Mononuclear cell (primary cell): Measurements from ENCODE around the gene SYP. TPM values are rescaled to one million over a fixed set of nuclear protein-coding genes. Genes with fewer than 3 reads are reported as not detected.
A peak's percentile ranks its signal among the peaks of the same experiment; 100 is the strongest.

Source experiments
- H3K27me3 ChIP-seq: 2 replicates; pipeline ENCODE4 v1.6.0; 2011; ENCODE audit warnings: low read length, control low read depth; ENCODE audit not compliant: insufficient read depth
- H3K4me1 ChIP-seq: 2 replicates; pipeline ENCODE4 v1.5.1; 2011; ENCODE audit warnings: mild to moderate bottlenecking, low read length, control low read depth; ENCODE audit not compliant: insufficient read depth
- H3K4me3 ChIP-seq: 2 replicates; pipeline ENCODE4 v1.5.1; 2011; ENCODE audit warnings: mild to moderate bottlenecking, low read length, moderate library complexity
- H3K9me3 ChIP-seq: 2 replicates; pipeline ENCODE4 v1.5.1; 2011; ENCODE audit warnings: low read depth, mild to moderate bottlenecking, control low read depth, low read length
- total RNA-seq: library from RNA; depleted of rRNA; stranded (reverse); fragments of >200 nt; gene quantifications from one replicate; pipeline ENCODE4 v1.2.3, GENCODE V29; 2012

SYP gene
- total RNA-seq, 1 donor, result 0.42 TPM

- no peaks in the 10 kb centered on the region for H3K27me3 ChIP-seq
- H3K9me3 ChIP-seq, result no peaks in the 10 kb centered on the region
- no peaks in the 10 kb centered on the region for H3K4me1 ChIP-seq
- H3K4me3 ChIP-seq, result no peak overlapping the region
Observed at GRCh38 chrX:49208399-49208798, 8.4 kb upstream of the SYP start.

- H3K9me3 ChIP-seq, result no peaks in the 10 kb centered on the region
- H3K4me3 ChIP-seq, result no peak overlapping the region
- no peaks in the 10 kb centered on the region for H3K4me1 ChIP-seq
- no peaks in the 10 kb centered on the region for H3K27me3 ChIP-seq
Observed at GRCh38 chrX:49206543-49206942, 6.5 kb upstream of the SYP start.

- no peaks in the 10 kb centered on the region for H3K9me3 ChIP-seq
- H3K4me1 ChIP-seq, result peaks cover 3% of the 10 kb centered on the region
- H3K4me3 ChIP-seq, result no peak overlapping the region
- no peaks in the 10 kb centered on the region for H3K27me3 ChIP-seq
Observed at GRCh38 chrX:49205443-49205842, 5.5 kb upstream of the SYP start.

DNA sequence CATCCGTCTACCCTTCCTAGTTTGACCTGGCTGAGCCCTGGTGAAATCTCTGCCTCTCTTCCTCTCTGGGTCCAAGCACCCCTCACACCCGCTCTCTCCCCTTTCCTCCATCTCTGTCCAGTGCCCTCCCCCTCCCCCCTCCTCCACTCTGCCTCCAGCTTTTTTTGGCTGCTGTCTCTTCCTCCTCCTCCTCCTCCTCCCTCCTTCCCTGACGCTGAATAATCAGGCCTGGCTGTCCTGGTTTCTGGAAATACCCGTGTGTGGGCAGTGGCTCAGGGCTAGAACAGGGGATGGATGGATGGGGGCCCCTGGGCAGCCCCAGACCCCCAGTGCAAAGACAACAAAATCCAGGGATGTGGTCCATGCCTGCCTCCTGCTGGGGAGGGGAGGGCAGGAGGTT is 4.7 kb upstream of the SYP start:
- Histone ChIP-seq H3K4me1 (peaks cover 6% of the 10 kb centered on the region), H3K27me3 (no peaks in the 10 kb centered on the region), H3K4me3 (no peak overlapping the region), H3K9me3 (no peaks in the 10 kb centered on the region)

GRCh38 chrX:49204017-49204416 is 4.0 kb upstream of the SYP start:
- Histone ChIP-seq H3K4me3 (no peak overlapping the region), H3K9me3 (no peaks in the 10 kb centered on the region), H3K27me3 (no peaks in the 10 kb centered on the region), H3K4me1 (peaks cover 6% of the 10 kb centered on the region)

- no peak overlapping the region for H3K4me3 ChIP-seq
- no peaks in the 10 kb centered on the region for H3K9me3 ChIP-seq
- no peaks in the 10 kb centered on the region for H3K27me3 ChIP-seq
- peaks cover 6% of the 10 kb centered on the region for H3K4me1 ChIP-seq
Observed at GRCh38 chrX:49203536-49203935, 3.5 kb upstream of the SYP start.

DNA sequence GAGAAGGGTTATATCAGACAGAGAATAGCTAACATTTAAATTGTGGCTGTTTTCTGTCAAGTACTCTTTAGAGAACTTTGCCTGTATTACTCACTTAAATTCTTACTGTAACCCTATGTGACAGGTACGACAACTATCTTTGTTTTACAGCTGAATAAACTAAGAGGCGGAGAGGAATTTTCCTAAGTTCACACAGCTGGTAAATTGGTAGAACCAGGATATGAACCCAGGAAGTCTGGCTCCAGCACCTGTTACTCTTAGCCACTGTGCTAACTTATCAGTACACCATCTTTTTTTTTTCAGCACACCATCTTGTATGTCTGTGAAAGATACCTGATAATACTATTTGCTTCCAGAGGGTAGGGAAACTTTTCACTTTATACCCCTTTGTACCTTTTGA is 2.0 kb upstream of the SYP start:
- no peaks in the 10 kb centered on the region for H3K27me3 ChIP-seq
- peaks cover 6% of the 10 kb centered on the region for H3K4me1 ChIP-seq
- no peaks in the 10 kb centered on the region for H3K9me3 ChIP-seq
- H3K4me3 ChIP-seq, result no peak overlapping the region

GRCh38 chrX:49199315-49199595 is 738 bp downstream of the SYP start:
- H3K27me3 ChIP-seq, result no peaks in the 10 kb centered on the region
- H3K9me3 ChIP-seq, result no peaks in the 10 kb centered on the region
- no peak overlapping the region for H3K4me3 ChIP-seq
- H3K4me1 ChIP-seq, result peaks cover 6% of the 10 kb centered on the region

- Histone ChIP-seq H3K9me3 (no peaks in the 10 kb centered on the region), H3K4me1 (peaks cover 6% of the 10 kb centered on the region), H3K27me3 (no peaks in the 10 kb centered on the region)
Observed at GRCh38 chrX:49198540-49199314, 1.3 kb downstream of the SYP start.

DNA sequence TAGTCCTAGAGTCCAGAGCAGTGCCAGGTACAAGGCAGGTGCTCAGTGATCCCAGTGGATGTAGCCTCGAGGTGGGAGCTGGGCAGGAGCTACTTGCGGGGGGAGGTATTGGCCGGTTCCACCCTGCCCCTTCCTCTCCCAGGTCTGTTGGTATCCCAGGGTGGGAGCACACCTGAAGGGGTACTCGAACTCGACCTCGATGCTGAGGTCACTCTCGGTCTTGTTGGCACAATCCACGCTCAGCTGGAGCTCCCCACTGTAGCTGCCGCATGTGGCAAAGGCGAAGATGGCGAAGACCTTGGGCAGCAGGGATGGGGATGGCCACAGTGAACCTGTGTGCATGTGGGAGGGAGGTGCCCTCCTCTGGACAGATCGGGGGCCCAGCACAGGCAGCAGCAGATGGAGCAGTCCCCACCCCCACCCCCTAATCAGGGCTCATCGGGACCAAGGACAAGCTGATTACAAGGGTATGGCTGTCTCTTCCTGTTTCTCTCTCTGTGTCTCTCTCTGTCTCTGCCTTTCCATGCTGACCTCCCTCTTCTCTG is 2.4 kb downstream of the SYP start:
- H3K9me3 ChIP-seq, result no peaks in the 10 kb centered on the region
- H3K27me3 ChIP-seq, result no peaks in the 10 kb centered on the region
- no peak overlapping the region for H3K4me3 ChIP-seq
- H3K4me1 ChIP-seq, result peaks cover 6% of the 10 kb centered on the region

More at GRCh38 chrX:49198540-49199314, 1.3 kb downstream of the SYP start:
- no peak overlapping the region for H3K4me3 ChIP-seq

DNA sequence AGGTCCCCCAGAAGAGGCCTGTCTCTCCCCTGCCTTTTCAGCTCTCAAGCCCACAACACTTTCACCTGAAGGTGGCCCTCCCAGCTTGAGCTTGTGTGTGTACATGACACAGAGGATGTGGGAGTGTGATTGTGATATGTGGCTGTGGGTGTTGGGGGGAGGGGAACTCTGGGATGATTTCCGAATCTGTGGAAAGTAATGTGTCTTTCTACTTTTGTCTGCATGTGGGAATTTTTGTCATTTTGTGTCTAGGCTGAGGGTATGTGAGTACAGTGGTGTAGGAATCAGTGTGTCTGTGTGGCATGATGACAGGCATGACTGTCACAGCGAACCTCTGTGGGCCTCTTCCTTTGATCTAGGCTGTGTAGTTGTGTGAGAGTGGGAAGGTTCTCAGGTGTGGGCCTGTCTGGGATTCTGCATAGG is 6.4 kb downstream of the SYP start:
- Histone ChIP-seq H3K27me3 (no peaks in the 10 kb centered on the region), H3K4me1 (no peaks in the 10 kb centered on the region), H3K9me3 (no peaks in the 10 kb centered on the region)

DNA sequence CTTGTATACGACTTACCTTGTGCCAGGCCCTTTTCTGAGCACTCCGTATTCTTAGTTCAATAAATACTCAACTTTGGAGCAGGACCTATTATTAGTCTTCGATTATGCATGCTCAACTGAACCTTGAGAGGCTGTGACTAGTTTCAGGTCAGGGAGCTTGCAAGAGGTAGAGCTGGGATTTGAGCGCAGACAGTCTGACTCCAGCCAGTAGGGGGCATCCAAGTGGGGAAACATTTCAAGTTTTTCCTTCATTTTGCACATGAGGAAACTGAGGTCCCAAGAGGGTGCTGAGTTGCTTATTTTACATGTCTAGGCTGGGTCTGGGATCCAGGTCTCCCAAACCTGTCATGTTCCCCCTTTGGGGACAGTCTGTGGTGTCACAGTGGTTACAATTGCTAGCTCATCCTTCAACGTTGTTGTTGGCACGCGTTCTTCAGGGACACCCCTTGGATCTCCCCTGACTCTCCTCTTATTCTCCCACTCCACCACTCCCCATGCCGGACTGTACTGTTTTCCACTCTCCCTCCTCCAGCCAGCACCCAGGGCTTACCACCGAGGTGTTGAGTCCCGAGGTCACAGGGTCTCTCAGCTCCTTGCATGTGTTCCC is 7.2 kb downstream of the SYP start:
- Histone ChIP-seq H3K4me1 (no peaks in the 10 kb centered on the region), H3K4me3 (no peak overlapping the region), H3K9me3 (no peaks in the 10 kb centered on the region), H3K27me3 (no peaks in the 10 kb centered on the region)

More for the DNA sequence above, 6.4 kb downstream of the SYP start:
- H3K4me3 ChIP-seq, result no peak overlapping the region

GRCh38 chrX:49191574-49192011 is 8.4 kb downstream of the SYP start:
- H3K4me3 ChIP-seq, result peak overlapping the region; percentile 63
- H3K27me3 ChIP-seq, result no peaks in the 10 kb centered on the region
- H3K9me3 ChIP-seq, result no peaks in the 10 kb centered on the region
- H3K4me1 ChIP-seq, result peaks cover under 1% of the 10 kb centered on the region

DNA sequence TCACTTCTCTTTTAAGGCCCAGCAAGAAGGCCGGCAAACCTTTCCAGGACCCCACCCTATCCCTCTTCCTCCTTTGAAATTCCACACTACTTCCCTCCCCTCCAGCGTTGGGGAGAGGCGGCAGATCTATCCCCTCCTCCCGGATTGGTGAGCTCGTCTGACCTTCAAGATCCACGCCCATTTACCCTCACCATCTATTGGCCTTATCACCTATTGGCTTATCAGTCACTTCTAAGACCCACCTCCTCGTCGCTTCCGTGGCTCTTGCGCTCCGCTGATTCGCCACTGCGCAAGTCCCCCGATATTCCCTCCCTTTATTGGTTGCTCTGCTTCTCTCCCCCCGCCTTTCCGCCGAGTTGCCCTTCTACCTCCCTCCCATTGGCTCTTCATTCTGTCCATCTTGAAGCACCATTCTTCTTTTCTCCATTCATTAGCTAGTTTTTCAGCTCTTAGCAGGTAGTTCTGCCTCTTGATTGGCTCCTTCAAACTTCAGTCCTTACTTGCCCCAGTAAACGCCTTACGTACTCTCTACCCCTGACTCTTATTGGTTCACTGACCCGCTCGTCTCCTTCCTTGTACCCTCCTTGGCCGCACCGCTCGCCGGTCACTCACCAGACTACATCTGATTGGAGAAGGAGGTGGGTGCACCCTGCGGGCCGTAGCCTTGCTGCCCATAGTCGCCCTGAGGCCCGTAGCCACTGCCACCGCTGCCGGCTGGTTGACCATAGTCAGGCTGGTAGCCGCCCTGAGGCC is 9.0 kb downstream of the SYP start:
- no peaks in the 10 kb centered on the region for H3K9me3 ChIP-seq
- peak overlapping the region; percentile 63 for H3K4me3 ChIP-seq
- no peaks in the 10 kb centered on the region for H3K27me3 ChIP-seq
- peaks cover 4% of the 10 kb centered on the region for H3K4me1 ChIP-seq

- Histone ChIP-seq H3K4me1 (peaks cover 11% of the 10 kb centered on the region), H3K4me3 (no peak overlapping the region), H3K9me3 (no peaks in the 10 kb centered on the region), H3K27me3 (no peaks in the 10 kb centered on the region)
Observed at GRCh38 chrX:49189606-49190005, 10.4 kb downstream of the SYP start.
